ENCODE data around the gene LIF.
"Not testable (repeated sequence)": the region's sequence is repeated elsewhere in the genome, so short reads cannot be mapped to it uniquely, and the experiment has no call there.

The LIF gene

GRCh38 chr22:30205281-30206115, 41.1 kb downstream of the LIF start:
- no peak for DNase-seq

GRCh38 chr22:30204742-30205111, 41.8 kb downstream of the LIF start:
- DNase-seq: no peak

GRCh38 chr22:30204015-30204741, 42.4 kb downstream of the LIF start:
- DNase-seq: no peak

- DNase-seq: no peak
Observed at GRCh38 chr22:30202531-30203006, 44.0 kb downstream of the LIF start.

GRCh38 chr22:30201945-30202344, 44.6 kb downstream of the LIF start:
- DNase-seq: no peak

GRCh38 chr22:30200905-30201304, 45.7 kb downstream of the LIF start:
- not testable (repeated sequence) for DNase-seq

GRCh38 chr22:30198921-30199320, 47.6 kb downstream of the LIF start:
- no peak for DNase-seq

- no peak for DNase-seq
Observed at GRCh38 chr22:30198152-30198825, 48.3 kb downstream of the LIF start.

- no peak for DNase-seq
Observed at GRCh38 chr22:30197389-30197788, 49.2 kb downstream of the LIF start.

- no peak for DNase-seq
Observed at GRCh38 chr22:30196880-30197336, 49.7 kb downstream of the LIF start.

GRCh38 chr22:30196141-30196879, 50.2 kb downstream of the LIF start:
- DNase-seq: no peak

GRCh38 chr22:30195245-30196140, 51.1 kb downstream of the LIF start:
- no peak for DNase-seq

GRCh38 chr22:30193031-30193775, 53.4 kb downstream of the LIF start:
- no peak for DNase-seq

- DNase-seq: no peak
Observed at GRCh38 chr22:30192427-30192826, 54.1 kb downstream of the LIF start.

- DNase-seq: no peak
Observed at GRCh38 chr22:30191040-30191701, 55.4 kb downstream of the LIF start.

- no peak for DNase-seq
Observed at GRCh38 chr22:30190574-30190973, 56.0 kb downstream of the LIF start.
